ENCODE measurements around the gene WBP1L. TPM values are rescaled to one million over a fixed set of nuclear protein-coding genes. Genes with fewer than 3 reads are reported as not detected.
A peak's percentile ranks its signal among the peaks of the same experiment; 100 is the strongest.

The WBP1L gene
- total and polyA plus RNA-seq, 12 donors = 14.3 to 33.3 (median 20.7) TPM

DNA sequence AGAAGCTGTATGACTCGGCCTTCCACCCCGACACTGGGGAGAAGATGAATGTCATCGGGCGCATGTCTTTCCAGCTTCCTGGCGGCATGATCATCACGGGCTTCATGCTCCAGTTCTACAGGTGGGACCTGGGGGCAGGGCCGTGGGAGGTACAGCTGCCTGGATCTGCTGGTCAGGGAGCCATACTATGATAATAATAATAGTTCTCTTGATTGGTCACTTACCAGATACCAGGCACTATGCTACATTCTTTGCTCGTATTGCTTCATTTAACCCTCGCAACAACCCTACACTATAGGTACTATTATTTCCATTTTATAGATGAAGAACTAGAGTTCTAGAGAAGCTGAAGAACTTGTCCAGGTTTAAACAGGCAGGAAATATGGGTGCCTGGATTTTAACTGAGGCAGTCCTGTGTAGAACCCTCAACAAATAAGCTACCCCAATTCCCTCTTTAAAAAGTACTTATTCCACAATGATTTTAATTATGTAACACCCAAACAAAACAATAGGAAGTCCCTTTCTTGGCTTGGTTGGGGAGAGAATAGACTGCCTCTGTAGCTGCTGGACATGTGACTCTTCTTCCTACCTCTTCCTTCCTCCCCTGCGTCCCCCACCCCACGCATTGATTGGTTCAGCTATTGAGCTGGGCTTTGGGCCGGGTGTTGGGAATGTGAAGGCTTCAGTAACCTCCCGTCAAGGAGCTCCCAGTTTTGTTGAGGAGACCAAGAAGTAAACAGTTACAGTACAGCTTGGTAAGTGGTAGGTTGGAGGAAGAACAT lies 16.5 kb upstream of the WBP1L start:
- H3K4me1 ChIP-seq = peaks cover 0 to 29% (median 6%) of the 10 kb centered on the region in 9 donors
- intact Hi-C loops (cut with DNase I) = loop anchor here in 8 of 10 donors (5.0 to 10.0 kb wide), 9 partner anchors 105 to 528 kb away; partner anchors contain the start of genes CYP17A1 (in 3 of the 8) and RPEL1 (in 2 of the 8)
- TF ChIP-seq CTCF (IDR thresholded peaks at IDR 0.05) = no peak
- DNase-seq (peak in 1 of 2 donors; percentile 23), ATAC-seq (peak in 2 of 8 donors; percentile 36 to 46)
- H3K36me3 ChIP-seq = peaks cover 0 to 19% (median 0%) of the 10 kb centered on the region in 9 donors
- no peaks in the 10 kb centered on the region for H3K27me3 ChIP-seq
- H3K9me3 ChIP-seq = no peaks in the 10 kb centered on the region
- peak overlapping the region in 5 of 10 donors; percentile 39 to 64 (median 43) for H3K27ac ChIP-seq
- H3K4me3 ChIP-seq = peak overlapping the region in 3 of 10 donors; percentile 10 to 27 (median 20)
- 66 to 68% methylated on average over 13 of the region's 13 CpGs for WGBS, 2 donors

DNA sequence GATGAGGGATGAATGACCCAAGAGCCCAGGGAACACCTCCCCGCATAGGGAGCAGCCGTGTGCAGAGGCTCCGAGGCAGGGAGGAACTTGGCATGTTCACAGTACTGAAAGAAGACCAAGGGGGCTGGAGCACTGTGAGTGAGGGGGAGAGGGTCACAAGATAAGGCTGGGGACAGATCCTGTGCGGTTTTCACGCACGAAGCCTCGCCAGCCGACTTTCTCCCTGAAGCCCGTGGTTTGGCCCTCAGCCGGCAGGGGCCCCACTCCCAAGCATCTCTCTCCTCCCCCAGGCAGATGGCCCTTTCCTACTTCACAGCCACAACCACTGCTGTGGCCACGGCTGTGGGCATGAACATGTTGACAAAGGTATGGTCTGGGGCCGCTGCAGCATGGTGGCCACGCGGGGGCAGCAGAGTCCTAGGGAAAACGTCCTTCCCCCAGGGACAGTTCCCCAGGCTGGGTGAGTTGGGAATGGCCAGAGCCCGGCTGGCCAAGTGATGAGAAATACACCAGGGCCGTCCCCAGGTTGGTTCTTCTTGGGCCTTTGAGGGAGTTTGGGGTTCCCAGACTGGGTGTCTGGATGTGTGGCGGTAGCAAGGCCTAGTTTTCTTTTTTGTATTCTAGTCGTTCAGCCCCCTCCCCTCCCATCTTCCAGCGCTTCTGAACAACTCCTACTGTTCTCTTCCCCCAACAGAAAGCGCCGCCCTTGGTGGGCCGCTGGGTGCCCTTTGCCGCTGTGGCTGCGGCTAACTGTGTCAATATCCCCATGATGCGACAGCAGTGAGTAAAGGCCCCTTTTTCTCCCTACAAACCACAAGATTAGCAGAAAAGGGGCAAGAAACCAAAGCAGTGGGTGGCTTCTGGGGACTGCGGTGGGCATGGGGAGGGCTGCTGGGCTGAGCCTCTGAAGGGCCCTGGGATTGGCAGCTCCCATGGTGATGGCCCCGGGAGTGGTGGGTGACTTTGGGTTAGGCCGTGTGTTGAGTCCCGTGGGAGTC lies 14.4 kb upstream of the WBP1L start:
- Histone ChIP-seq H3K27ac (peak overlapping the region in 1 of 10 donors; percentile 6), H3K4me1 (peaks cover 0 to 29% (median 6%) of the 10 kb centered on the region in 9 donors), H3K4me3 (no peak overlapping the region), H3K36me3 (peaks cover 0 to 37% (median 0%) of the 10 kb centered on the region in 9 donors), H3K9me3 (no peaks in the 10 kb centered on the region), H3K27me3 (no peaks in the 10 kb centered on the region)
- ATAC-seq (peak; percentile 91 to 97 (median 95)), DNase-seq (peak; percentile 89 to 91)
- peak; percentile 82 to 99 (median 96) for TF ChIP-seq CTCF (IDR thresholded peaks at IDR 0.05)
- WGBS, 2 donors = 47 to 48% methylated on average over 30 of the region's 30 CpGs
- intact Hi-C loops (cut with DNase I) = loop anchor here (1.0 to 10.0 kb wide), 16 partner anchors 93 to 525 kb away; partner anchors contain the start of genes CYP17A1 (in 5 of the 10) and RPEL1 (in 2 of the 10)

DNA sequence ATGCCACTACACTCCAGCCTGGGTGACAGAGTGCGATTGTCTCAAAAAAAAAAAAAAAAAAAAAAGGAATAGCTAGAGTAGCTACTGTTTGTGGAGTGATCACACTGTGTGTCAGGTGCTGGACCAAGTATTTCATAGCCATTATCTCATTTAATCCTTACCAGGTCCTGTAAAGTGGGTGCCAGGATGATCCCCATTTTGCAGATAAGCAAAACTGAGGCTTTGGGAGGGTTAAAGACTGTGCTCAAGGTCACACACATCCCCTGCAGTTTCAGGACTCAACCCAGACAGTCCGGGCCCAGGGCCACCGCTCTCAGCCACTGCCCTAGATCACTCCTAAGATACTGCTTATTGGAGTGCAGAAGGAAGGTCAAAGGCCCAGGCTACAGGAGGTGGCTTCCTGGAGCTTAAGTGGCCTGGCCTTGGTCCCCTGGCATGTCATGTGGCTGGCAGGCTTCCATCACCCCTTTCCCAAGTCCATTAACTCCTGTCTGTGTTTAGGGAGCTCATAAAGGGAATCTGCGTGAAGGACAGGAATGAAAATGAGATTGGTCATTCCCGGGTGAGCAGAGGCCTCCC lies 12.4 kb upstream of the WBP1L start:
- DNase-seq (no peak), ATAC-seq (no peak)
- Histone ChIP-seq H3K27me3 (no peaks in the 10 kb centered on the region), H3K4me3 (no peak overlapping the region), H3K36me3 (peaks cover 0 to 43% (median 0%) of the 10 kb centered on the region in 9 donors), H3K27ac (no peak overlapping the region), H3K9me3 (no peaks in the 10 kb centered on the region), H3K4me1 (peaks cover 0 to 26% (median 6%) of the 10 kb centered on the region in 9 donors)
- WGBS, 2 donors = 79% methylated on average over 5 of the region's 5 CpGs
- intact Hi-C loops (cut with DNase I) = loop anchor here in 7 of 10 donors (5.0 to 10.0 kb wide), 7 partner anchors 91 to 336 kb away; partner anchors contain the start of gene CYP17A1 (in 2 of the 7)
- TF ChIP-seq CTCF (IDR thresholded peaks at IDR 0.05) = no peak

Data from heart right ventricle (tissue), 16 donors.